Activated T-cell treated with anti-CD3 and anti-CD28 coated beads, Interleukin-2, amount 50 U/mL, for 1 hour (primary cell): ENCODE measurements around the gene MPDZ.

Source experiments
- DNase-seq: peaks from one replicate; pipeline ENCODE4 v3.0.0-alpha.2; 2020

Gene MPDZ

DNA sequence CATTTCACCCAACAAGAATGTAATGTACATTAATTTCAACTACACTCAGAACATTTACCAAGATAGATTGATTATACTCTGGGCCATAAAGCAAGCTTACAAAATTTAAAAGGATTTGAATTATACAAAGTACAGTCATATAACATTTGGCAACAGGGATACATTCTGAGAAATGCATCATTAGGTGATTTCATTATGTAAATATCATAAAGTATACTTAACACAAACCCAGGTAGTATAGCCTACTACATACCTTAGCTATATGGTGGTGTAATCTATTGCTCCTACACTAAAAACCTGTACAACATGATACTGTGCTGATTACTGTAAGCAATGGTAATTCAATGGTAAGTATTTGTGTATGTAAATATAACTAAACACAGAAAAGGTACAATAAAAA, 202.9 kb downstream of the MPDZ start:
- DNase-seq: no peak

DNA sequence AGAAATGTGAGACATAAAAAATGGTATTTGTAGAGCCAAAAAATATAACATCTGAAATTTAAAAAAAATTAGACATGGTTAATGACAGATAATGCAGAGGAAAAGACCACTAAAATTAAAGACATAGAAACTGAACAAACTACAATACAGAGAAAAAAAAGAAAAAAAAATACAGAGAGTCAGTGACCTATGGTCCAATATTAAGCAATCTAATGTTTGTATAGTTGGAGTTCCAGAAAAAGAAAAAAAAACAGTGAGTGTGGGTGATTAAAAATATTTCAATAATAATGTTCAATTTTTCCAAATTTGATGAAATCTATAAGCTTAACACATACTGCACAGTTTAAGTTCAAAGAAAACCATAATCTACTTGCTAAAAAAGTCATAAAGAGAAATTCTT, 207.6 kb downstream of the MPDZ start:
- no peak for DNase-seq

DNA sequence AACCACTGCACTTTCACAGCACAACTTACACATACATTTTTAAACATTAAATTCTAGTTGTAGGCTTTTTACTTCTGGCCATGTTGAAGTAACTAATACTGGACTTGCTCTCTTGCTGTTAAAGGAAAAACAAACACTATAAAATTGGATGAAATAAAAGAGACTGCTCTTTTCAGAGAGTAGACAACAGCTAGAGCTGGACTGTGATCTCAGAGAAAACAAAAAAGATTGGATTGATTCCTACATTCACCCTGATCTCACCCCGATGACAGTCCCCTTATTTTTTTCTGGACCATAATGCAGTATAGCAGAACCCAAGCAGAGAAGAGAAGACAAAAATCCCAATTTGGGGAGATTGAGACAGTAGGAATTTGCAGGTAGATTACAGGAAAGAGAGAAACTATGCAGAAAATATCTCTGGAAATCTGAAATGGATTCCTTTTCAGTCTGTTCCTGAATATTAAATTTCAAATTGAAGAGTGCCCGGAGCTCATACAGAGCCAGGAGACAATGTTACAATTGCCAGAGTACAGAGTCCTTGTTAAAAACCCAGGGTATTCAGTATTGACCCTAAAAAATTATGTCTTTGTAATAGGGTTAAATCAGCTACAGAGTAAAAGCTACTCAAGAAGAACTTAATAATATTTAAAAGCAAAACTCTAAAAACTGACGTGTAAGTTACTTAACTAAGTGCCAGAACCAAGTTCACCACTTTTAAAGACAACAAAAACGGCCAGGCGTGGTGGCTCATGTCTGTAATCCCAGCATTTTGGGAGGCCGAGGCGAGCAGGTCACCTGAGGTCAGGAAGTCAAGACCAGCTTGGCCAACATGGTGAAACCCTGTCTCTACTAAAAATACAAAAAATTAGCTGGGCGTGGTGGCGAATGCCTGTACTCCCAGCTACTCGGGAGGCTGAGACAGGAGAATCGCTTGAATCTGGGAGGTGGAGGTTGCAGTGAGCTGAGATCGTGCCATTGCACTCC, 208.6 kb downstream of the MPDZ start:
- DNase-seq: no peak

DNA sequence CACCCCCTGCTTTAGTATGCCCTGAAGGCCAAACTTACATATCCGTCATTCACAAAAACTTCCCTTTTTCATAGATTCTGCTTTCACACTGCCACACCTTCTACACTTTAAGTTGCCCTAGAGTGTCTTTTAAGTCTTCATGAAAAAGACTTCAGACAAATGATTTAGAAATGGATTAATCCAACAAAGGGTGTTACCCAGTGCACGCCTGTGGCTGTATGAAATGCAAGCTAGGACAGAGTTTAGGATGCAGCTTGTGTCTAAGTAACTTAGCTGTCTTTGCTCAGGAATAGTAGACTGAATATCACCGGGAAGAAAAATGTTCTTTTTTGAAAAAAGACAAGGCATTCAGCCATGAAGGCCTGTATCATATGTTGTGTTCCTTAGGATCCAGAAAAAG, 210.0 kb downstream of the MPDZ start:
- DNase-seq: no peak

DNA sequence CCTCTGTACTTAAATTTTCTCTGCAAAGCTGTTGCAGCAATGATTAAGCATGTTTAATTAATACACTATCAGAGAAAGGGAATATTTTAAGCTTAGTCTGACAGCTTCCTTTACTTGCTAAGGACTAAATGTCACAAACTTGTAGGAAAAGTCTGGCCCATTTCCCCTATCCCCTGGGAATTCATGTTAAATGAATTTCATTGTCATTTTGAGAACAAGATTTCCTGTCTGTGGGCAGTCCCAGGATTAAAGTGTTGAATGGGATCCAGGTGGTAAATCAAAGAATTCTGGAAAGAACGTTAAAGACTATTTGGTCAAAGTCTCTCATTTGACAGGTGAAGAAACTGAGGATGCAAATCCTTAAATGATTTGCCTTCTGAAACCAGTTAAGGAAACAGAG, 214.8 kb downstream of the MPDZ start:
- DNase-seq: no peak

DNA sequence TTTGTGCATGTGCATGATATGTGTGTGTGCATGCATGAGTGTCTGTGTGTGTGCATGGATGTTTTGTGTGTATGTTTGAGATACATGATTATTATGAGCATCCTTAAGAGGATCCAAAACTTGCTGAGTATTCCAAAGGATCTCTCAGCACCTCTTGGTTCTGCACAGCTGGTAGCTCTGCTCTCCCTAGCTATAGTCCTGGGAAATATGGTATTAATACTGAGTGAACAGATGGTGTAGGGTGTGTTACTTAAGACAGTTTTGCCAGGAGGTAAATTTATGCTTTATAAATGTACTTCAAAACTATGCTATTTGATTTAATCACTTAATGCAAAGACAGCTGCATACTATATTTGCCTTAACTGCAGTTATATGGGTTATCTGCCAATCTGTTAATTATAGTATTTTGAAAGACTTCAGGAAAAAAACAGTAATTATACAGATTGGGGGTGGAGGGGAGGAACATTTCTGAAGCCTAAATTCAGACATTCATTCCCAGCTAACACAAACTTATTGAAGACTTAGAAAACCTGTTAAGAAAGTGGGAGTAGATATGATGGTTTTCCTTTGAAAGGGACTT, 215.5 kb downstream of the MPDZ start:
- DNase-seq: no peak

DNA sequence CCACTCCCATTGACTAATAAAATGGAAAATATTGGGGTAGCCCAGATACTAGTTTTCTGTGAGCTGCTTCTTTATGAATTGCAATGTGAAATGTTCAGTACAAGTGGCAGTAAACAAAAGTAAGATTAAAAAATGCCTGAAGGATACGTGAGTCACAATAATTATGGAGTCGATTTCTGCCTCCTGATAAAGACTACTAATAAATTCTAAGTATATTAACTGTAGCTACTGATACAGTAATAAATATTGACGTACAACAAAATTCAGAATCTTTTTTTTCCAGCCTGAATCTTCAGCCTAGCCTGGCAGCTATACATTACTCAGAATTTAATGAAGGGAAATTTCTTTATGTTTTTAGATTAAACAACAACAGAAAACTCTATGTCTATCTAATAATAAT, 218.1 kb downstream of the MPDZ start:
- DNase-seq: no peak
